DMS79 treated with DMSO at 0.1 percent for 48 hours (cell line): ENCODE data around the gene PRDM11.
"Not testable (repeated sequence)": the region's sequence is repeated elsewhere in the genome, so short reads cannot be mapped to it uniquely, and the experiment has no call there.

Experiments
- DNase-seq: peaks from one replicate; lab custom pipeline; 2025; lab: John Stamatoyannopoulos, UW

The PRDM11 gene

GRCh38 chr11:45237711-45238315 is 91.4 kb downstream of the PRDM11 start:
- peak; percentile 27 for DNase-seq

- no peak for DNase-seq
Observed at GRCh38 chr11:45238724-45239123, 92.3 kb downstream of the PRDM11 start.

- no peak for DNase-seq
Observed at GRCh38 chr11:45239733-45240132, 93.3 kb downstream of the PRDM11 start.

- no peak for DNase-seq
Observed at GRCh38 chr11:45243967-45244366, 97.5 kb downstream of the PRDM11 start.

- no peak for DNase-seq
Observed at GRCh38 chr11:45245218-45246045, 99.0 kb downstream of the PRDM11 start.

DNA sequence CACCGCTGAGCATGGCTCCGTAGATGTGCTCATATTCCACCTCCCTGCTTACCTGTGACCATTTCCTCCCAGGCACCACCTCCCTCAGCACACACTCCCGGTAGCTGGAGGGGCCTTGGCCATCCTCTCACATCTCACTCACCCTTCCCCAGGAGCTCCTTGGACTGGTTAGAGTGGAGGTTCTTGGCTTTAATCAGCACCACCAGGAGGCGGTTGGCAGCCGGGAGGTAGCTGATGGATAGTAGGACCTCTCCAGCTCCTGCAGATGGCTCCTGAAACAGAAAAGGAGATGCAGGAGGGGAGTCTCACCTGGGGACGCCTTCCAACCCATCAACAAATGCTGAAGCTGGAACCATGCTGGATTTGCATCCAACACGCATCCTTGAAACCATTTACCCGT is 99.8 kb downstream of the PRDM11 start:
- no peak for DNase-seq

GRCh38 chr11:45247433-45247832 is 101.0 kb downstream of the PRDM11 start:
- no peak for DNase-seq

- DNase-seq: no peak
Observed at GRCh38 chr11:45248501-45249011, 102.1 kb downstream of the PRDM11 start.

- not testable (repeated sequence) for DNase-seq
Observed at GRCh38 chr11:45249372-45249771, 102.9 kb downstream of the PRDM11 start.

DNA sequence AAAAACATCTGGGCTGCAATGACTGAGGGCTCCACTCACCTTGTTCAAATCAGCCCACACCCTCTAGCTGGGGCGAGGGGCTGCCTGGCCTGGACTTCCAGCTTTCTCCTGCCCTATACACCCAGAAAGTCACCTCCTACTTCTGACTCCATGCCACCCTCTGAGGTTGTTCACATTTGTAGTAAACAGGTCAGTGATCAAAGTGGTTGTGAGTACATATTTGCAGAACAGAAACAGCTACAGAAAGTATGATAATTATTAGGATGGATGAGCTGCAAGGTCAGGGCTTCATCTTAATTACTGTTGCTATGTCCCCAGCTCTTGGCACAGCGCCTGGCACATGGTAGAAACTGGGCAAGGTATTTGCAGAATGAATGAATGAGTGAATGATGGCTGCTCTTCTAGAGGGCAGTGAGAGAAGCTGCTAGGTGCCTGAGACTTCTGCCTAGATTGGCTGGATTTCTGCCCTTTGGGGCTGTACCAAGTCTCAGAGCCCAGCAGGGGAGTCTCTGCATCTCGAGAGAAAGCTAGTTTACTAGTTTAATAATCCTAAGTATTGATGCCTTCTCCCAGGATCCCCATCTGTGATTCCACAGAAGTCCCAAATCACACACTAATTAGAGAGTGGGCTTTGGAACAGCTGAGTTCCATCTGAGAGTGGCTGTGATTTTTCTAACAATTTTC is 103.7 kb downstream of the PRDM11 start:
- DNase-seq: no peak

DNA sequence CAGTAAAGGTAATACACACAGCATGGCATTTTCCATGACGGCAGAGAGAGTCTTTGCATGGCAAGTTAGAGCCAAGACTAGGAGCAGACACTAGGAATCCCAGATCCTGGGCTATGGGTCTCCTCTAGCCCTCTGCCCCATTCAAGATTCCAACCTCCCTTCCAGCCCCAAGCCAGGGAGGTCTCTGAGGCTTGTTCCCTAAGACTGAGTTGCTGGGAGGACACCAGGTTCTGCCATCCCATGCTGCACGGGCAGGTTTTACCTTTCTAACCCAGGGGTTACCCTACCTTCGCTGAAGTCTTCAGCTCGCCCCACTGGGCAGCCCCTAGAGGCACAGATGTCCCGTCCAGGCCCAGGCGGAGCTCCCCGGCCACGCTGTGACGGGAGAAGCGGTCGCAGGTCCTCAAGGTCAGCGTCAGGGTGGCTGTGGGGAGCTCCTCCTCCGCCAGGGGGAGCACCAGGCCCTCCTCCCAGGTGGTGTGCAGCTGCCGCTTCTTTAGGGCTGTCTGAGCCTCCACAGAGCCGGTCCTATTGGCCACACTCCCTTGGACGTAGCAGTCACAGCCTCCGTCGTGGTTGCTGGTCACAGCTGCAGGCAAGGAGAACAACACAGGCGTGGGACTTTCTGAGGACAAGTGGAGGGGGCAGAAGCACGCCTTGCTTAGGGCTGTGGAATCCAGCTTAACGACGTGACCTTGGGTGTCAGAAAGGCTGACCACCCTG is 105.9 kb downstream of the PRDM11 start:
- no peak for DNase-seq

- DNase-seq: no peak
Observed at GRCh38 chr11:45252877-45253276, 106.4 kb downstream of the PRDM11 start.

- DNase-seq: no peak
Observed at GRCh38 chr11:45253640-45254039, 107.2 kb downstream of the PRDM11 start.

- no peak for DNase-seq
Observed at GRCh38 chr11:45254070-45254469, 107.6 kb downstream of the PRDM11 start.

DNA sequence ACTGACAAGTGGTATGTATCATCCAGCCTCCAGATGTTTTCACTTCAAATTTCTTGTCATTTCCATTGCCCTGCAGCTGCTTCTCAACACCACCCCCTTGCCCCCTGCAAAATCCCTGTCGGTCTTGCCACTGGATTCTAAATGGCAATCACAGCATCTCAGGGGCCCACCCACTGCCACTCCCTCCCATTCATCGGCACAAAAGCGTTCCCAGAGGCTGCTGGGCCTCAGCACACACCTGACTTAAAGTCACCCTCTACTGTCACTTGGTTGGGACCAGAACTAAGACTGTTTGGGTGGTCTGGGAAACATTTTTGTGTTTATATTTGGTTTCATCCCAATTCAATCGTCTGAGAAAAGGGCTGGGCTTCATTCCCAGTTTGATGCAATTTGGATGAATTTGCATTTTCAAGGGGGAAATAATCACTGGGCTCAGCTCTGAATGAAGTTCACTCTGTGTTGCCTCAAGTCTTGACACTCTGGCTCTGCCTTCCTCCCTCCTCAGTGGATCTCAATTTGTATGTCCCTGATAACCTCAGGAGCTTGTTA is 112.6 kb downstream of the PRDM11 start:
- DNase-seq: no peak

- no peak for DNase-seq
Observed at GRCh38 chr11:45259592-45259991, 113.2 kb downstream of the PRDM11 start.

- no peak for DNase-seq
Observed at GRCh38 chr11:45260071-45260470, 113.6 kb downstream of the PRDM11 start.

GRCh38 chr11:45262900-45263299 is 116.5 kb downstream of the PRDM11 start:
- no peak for DNase-seq

- DNase-seq: no peak
Observed at GRCh38 chr11:45263773-45264172, 117.3 kb downstream of the PRDM11 start.

GRCh38 chr11:45264839-45265515 is 118.5 kb downstream of the PRDM11 start:
- DNase-seq: no peak

DNA sequence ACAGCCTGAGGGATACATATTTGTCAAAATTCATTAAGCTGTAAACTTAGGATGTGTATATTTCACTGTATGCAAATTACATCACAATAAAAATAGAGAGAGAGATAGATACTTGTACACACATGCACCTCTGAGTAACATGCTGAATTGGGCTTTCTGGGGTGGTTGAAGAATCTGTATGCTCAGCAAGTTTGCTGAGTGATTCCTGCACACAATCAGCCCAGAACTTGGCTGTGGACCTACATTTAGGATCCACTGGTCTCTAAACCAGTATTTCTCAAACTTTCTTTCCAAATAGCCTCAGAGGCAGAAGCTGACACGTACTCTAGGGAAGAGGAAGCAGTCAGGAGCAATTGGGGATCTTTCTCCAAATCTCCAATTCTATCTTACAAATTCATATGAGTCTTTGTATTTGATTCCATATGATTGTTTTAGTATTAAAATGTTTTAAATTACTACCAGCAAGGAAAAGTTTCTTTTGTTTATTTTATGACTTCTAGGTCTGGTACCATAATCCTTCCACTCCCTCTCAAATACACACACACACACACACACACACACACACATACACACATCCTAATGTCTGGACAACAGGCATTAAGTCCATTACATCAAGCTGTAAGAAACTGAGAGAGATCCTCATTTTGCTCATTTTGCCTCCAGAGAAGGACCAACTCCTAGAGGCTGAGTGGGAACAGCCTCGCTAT is 119.7 kb downstream of the PRDM11 start:
- DNase-seq: no peak
